ENCODE measurements around the gene MTM1.

The MTM1 gene

DNA sequence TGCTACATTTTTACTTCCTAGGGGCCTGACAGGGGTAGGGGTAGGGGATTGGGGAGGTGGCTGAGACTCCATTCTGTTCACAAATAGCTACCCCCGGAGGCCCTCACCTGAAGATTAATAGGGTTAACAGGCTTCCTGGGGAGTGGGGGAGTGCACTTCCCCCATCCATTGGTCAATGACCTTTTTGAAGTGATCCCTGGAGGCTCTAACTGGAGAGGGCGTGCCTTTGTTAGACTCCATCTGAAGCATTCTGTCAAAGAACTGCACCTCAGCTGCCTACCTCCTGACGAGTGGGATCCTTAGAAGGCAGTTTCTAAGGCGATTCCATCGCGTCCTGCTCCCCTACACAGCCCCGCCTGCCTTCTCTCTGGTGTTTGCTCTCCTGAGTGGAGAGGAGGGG, 10.0 kb upstream of the MTM1 start:
- TF ChIP-seq EZH2phosphoT487 (conservative IDR thresholded peaks at IDR 0.05; ENCODE audit: low read length) (no peak), CTCF (IDR thresholded peaks at IDR 0.05; ENCODE audit: insufficient read depth, low read length, poor library complexity, severe bottlenecking) (no peak)
- no peak overlapping the region for H3K9ac ChIP-seq (ENCODE audit: low read length)
- H3K36me3 ChIP-seq (ENCODE audit: low read length): no peaks in the 10 kb centered on the region
- H3F3A ChIP-seq (ENCODE audit: insufficient read depth): no peaks in the 10 kb centered on the region
- no peaks in the 10 kb centered on the region for H3K9me3 ChIP-seq (ENCODE audit: insufficient read depth, low read length)
- no peak overlapping the region for H2AFZ ChIP-seq (ENCODE audit: low read depth, low read length, severe bottlenecking)
- H3K9me2 ChIP-seq (replicated peaks; ENCODE audit: insufficient read depth, low read length): no peaks in the 10 kb centered on the region
- H3K4me2 ChIP-seq (ENCODE audit: low read depth, low read length, poor library complexity, severe bottlenecking): no peak overlapping the region
- H3K27ac ChIP-seq (ENCODE audit: low read depth, low read length): no peak overlapping the region
- H3K27me3 ChIP-seq (ENCODE audit: low read length): no peaks in the 10 kb centered on the region
- no peaks in the 10 kb centered on the region for H4K20me1 ChIP-seq (ENCODE audit: low read depth, low read length)
- no peaks in the 10 kb centered on the region for H3K79me2 ChIP-seq (ENCODE audit: insufficient read depth, low read length)
- no peak overlapping the region for H3K4me3 ChIP-seq (ENCODE audit: insufficient read depth, low read length, poor library complexity, severe bottlenecking)

GRCh38 chrX:150564838-150565237, 3.6 kb upstream of the MTM1 start:
- no peak overlapping the region for H2AFZ ChIP-seq (ENCODE audit: low read depth, low read length, severe bottlenecking)
- H3K4me2 ChIP-seq (ENCODE audit: low read depth, low read length, poor library complexity, severe bottlenecking): no peak overlapping the region
- H4K20me1 ChIP-seq (ENCODE audit: low read depth, low read length): no peaks in the 10 kb centered on the region
- H3K79me2 ChIP-seq (ENCODE audit: insufficient read depth, low read length): no peaks in the 10 kb centered on the region
- H3K9me3 ChIP-seq (ENCODE audit: insufficient read depth, low read length): no peaks in the 10 kb centered on the region
- H3K9me2 ChIP-seq (replicated peaks; ENCODE audit: insufficient read depth, low read length): no peaks in the 10 kb centered on the region
- H3K9ac ChIP-seq (ENCODE audit: low read length): no peak overlapping the region
- no peaks in the 10 kb centered on the region for H3K27me3 ChIP-seq (ENCODE audit: low read length)
- no peak overlapping the region for H3K27ac ChIP-seq (ENCODE audit: low read depth, low read length)
- no peak for TF ChIP-seq EZH2phosphoT487 (conservative IDR thresholded peaks at IDR 0.05; ENCODE audit: low read length)
- no peak for TF ChIP-seq CTCF (IDR thresholded peaks at IDR 0.05; ENCODE audit: insufficient read depth, low read length, poor library complexity, severe bottlenecking)
- H3K4me3 ChIP-seq (ENCODE audit: insufficient read depth, low read length, poor library complexity, severe bottlenecking): no peak overlapping the region
- H3F3A ChIP-seq (ENCODE audit: insufficient read depth): no peaks in the 10 kb centered on the region
- H3K36me3 ChIP-seq (ENCODE audit: low read length): no peaks in the 10 kb centered on the region

GRCh38 chrX:150565551-150565950, 2.9 kb upstream of the MTM1 start:
- no peaks in the 10 kb centered on the region for H3F3A ChIP-seq (ENCODE audit: insufficient read depth)
- H3K27me3 ChIP-seq (ENCODE audit: low read length): no peaks in the 10 kb centered on the region
- H3K27ac ChIP-seq (ENCODE audit: low read depth, low read length): no peak overlapping the region
- no peak overlapping the region for H3K9ac ChIP-seq (ENCODE audit: low read length)
- H3K79me2 ChIP-seq (ENCODE audit: insufficient read depth, low read length): no peaks in the 10 kb centered on the region
- TF ChIP-seq CTCF (IDR thresholded peaks at IDR 0.05; ENCODE audit: insufficient read depth, low read length, poor library complexity, severe bottlenecking) (no peak), EZH2phosphoT487 (conservative IDR thresholded peaks at IDR 0.05; ENCODE audit: low read length) (no peak)
- no peak overlapping the region for H3K4me2 ChIP-seq (ENCODE audit: low read depth, low read length, poor library complexity, severe bottlenecking)
- no peaks in the 10 kb centered on the region for H3K9me2 ChIP-seq (replicated peaks; ENCODE audit: insufficient read depth, low read length)
- H3K36me3 ChIP-seq (ENCODE audit: low read length): no peaks in the 10 kb centered on the region
- no peak overlapping the region for H3K4me3 ChIP-seq (ENCODE audit: insufficient read depth, low read length, poor library complexity, severe bottlenecking)
- H3K9me3 ChIP-seq (ENCODE audit: insufficient read depth, low read length): no peaks in the 10 kb centered on the region
- H2AFZ ChIP-seq (ENCODE audit: low read depth, low read length, severe bottlenecking): no peak overlapping the region
- H4K20me1 ChIP-seq (ENCODE audit: low read depth, low read length): no peaks in the 10 kb centered on the region

Data from SU-DHL-6 (cell line).